Measurements from ENCODE around the gene TMEM150A.

- no peak for TF ChIP-seq CTCF (IDR thresholded peaks at IDR 0.05)
- no peak for TF ChIP-seq ZFX (IDR thresholded peaks at IDR 0.05; ENCODE audit: borderline replicate concordance)
Observed at GRCh38 chr2:85583667-85584353, 18.7 kb downstream of the TMEM150A start.
